AG09319 (cell line): Measurements from ENCODE around the gene NRL.

Experiments
- DNase-seq: peaks from one replicate; pipeline ENCODE4 v3.0.0-alpha.2; 2010; ENCODE audit warnings: low read depth; ENCODE audit errors: extremely low read depth
- TF ChIP-seq, protein P1 (sequence below): IDR thresholded peaks from 2 replicates; pipeline ENCODE4 v1.5.1; 2011; ENCODE audit warnings: low read depth, mild to moderate bottlenecking, inconsistent platforms, low read length, moderate library complexity

NRL gene

DNA sequence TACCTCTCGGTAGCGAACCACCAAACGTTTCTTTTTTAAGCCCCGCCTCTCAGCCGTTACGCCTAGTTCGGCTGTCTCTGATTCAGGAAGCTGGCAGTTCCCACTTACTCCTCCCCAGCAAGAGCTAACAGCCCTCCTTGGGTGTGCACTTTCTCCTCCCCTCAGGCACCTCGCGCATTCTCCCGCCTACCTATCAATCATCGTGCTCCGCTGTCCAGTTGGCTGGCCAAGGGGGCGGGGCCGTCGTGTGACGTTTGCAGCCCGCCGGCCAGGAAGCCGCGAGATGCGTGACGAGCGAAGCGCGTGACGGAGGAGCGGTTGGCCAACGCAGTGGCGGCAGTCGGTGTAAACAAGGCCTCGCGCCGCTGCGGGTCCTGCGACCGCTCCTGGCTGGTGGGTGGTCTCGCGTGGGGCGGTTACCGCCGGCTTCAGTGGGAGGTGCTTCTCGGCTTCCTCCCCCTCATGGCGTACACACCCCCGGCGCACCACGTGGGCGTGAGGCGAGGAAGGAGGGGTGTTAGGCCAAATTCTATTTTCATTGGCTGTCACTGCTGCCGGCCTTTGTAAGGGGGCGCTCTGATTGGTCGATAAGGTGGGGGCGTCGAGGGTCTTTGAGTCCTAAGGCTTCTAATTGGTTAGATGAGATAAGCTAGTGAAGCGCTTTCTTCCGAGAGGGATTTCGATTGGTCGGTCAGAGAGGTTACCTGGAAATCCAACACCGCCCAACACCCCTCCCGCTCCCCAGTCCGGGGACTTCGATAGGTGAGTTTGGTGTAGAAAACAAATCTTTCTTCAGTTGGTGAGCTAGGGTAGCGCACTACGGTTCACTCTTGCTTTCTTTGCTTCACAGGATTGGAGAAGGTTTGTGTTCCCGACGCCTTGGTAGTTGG is at the start of gene NRL, which contains the start of gene DCAF11:
NRL (minus strand) TSS at position 418 of the 890 bp plus-strand sequence. CDS start 32,101 bp downstream, outside the sequence.
DCAF11 (plus strand) TSS at position 246 of the 890 bp plus-strand sequence. CDS start 818 bp downstream, outside the sequence.
- DNase-seq = peak; percentile 99
- TF ChIP-seq, protein P1, sequence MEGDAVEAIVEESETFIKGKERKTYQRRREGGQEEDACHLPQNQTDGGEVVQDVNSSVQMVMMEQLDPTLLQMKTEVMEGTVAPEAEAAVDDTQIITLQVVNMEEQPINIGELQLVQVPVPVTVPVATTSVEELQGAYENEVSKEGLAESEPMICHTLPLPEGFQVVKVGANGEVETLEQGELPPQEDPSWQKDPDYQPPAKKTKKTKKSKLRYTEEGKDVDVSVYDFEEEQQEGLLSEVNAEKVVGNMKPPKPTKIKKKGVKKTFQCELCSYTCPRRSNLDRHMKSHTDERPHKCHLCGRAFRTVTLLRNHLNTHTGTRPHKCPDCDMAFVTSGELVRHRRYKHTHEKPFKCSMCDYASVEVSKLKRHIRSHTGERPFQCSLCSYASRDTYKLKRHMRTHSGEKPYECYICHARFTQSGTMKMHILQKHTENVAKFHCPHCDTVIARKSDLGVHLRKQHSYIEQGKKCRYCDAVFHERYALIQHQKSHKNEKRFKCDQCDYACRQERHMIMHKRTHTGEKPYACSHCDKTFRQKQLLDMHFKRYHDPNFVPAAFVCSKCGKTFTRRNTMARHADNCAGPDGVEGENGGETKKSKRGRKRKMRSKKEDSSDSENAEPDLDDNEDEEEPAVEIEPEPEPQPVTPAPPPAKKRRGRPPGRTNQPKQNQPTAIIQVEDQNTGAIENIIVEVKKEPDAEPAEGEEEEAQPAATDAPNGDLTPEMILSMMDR = no peak

- TF ChIP-seq, protein P1 = no peak
- no peak for DNase-seq
Measured at GRCh38 chr14:24162093-24162492, 47.3 kb upstream of the NRL start.

DNA sequence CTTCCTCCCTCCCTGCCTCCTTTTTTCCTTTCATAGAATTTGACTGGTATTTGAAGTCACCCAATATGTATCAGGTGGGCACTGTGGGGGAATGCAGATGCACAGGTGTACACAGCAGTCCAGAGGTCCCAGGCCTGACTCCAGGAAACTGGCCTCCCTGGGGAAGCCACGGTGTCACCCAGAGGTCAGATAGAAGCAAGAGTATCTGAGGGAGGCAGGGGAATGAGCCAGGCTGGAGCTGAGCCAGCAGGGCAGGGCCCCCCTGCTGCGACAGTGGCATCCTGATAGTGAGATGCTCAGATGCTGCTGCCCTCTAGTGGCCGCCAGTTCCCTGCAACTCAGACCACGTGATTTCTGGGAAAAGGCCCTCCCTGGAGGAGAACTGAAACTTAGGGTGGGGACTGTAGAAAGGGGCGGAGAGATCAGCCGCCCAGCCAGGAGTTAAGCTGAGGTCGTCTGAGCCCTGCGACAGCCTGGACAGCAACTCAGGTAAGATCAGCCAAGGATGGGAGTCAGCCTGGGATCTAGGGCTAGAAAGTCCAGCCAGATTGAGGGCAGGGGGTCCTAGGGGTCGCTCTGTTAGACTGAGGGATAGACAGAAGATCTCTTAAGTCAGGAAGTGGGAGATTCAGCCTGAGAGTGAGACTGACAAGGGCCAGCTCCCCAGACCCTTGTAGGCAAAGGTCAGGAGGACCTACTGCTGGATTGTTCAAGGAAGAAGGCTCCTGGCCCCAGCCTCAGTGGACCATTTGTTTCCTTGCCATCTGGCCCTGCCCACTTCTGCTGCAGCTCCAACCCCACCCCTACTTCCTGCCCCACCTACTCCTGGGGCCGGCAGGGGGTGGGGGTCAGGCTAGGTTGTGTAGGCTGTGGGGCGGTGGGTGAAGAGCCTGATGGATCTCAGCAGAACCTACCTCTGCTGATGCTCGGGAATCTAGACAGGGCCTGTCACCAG is 46.4 kb upstream of the NRL start, which contains the start of gene IRF9:
IRF9 (plus strand) TSS at position 416 of the 955 bp plus-strand sequence. CDS start 880 bp downstream, outside the sequence.
- peak; percentile 90 for DNase-seq
- TF ChIP-seq, protein P1 = peak; percentile 93

GRCh38 chr14:24160499-24160849 is 45.7 kb upstream of the NRL start:
- DNase-seq = no peak
- TF ChIP-seq, protein P1 = no peak

DNA sequence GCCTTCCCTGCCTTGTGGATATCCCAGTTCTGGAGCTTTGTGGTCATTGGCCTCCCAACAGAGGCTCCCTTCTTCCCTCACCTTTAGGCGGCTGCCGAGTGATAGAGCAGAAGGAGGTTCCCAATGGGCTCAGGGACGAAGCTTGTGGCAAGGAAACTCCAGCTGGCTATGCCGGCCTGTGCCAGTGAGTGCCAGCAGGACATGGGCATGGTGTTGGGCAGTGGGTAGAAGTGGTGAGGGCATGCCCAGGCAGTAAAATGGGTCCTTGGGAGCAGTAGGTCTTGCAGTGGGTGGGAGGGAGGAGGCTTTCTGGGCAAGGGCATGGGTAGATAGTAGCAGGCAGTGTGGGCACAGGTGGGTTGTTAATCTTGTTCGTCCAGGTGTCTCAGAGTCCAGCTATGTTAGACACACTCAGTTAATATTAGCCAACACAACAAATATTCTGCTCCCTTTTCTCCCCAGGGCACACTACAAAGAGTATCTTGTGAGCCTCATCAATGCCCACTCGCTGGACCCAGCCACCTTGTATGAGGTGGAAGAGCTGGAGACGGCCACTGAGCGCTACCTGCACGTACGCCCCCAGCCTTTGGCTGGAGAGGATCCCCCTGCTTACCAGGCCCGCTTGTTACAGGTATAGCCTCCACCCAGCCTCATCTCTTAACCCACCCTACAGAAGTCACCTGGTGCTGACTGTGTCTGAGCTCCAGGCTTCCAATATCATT is 45.2 kb upstream of the NRL start:
- TF ChIP-seq, protein P1 = no peak
- no peak for DNase-seq

- TF ChIP-seq, protein P1 = no peak
- no peak for DNase-seq
Measured at GRCh38 chr14:24157331-24157730, 42.6 kb upstream of the NRL start.
